Suprapubic skin (tissue), 4 donors: ENCODE measurements around the gene RSAD2. TPM values are rescaled to one million over a fixed set of nuclear protein-coding genes. Genes with fewer than 3 reads are reported as not detected.

ENCODE experiments used
- DNase-seq, 2 donors: peaks; one replicate each; pipeline ENCODE4 v3.0.0-alpha.2; 2019; ENCODE audit warnings: low spot score in 2 of 2
- H3K27ac ChIP-seq: fragments of 200-600 bp; sonication (generic); one replicate; pipeline ENCODE4 v1.5.1; 2019
- H3K27me3 ChIP-seq: fragments of 200-600 bp; sonication (generic); one replicate; pipeline ENCODE4 v1.5.1; 2019
- H3K36me3 ChIP-seq: fragments of 200-600 bp; sonication (generic); one replicate; pipeline ENCODE4 v1.5.1; 2019
- H3K4me1 ChIP-seq: fragments of 200-600 bp; sonication (generic); one replicate; pipeline ENCODE4 v1.5.1; 2019
- H3K4me3 ChIP-seq: fragments of 200-600 bp; sonication (generic); one replicate; pipeline ENCODE4 v1.5.1; 2019; ENCODE audit warnings: mild to moderate bottlenecking
- H3K9me3 ChIP-seq: fragments of 200-600 bp; sonication (generic); one replicate; pipeline ENCODE4 v1.5.1; 2019
- EP300 ChIP-seq: sonication (generic); formaldehyde crosslinking; IDR thresholded peaks from one replicate; pipeline ENCODE4 v1.6.1; 2017; ENCODE audit warnings: antibody characterized with exemption
- POLR2A ChIP-seq, 2 donors: fragments of 450-650 bp; IDR thresholded peaks; one replicate each; pipeline ENCODE4 v1.6.1; 2017; ENCODE audit warnings: antibody characterized with exemption in 2 of 2, mild to moderate bottlenecking in 2 of 2, moderate library complexity in 2 of 2
- POLR2AphosphoS5 ChIP-seq, 3 donors: sonication (generic); formaldehyde crosslinking; IDR thresholded peaks; one replicate each; pipeline ENCODE4 v1.6.1; 2017; ENCODE audit warnings: antibody characterized with exemption in 3 of 3
- WGBS: methylation state at CpG from one replicate; pipeline ENCODE4 v1.1.5; 2018; 5-methylcytosine and 5-hydroxymethylcytosine counted together
- total RNA-seq, 4 donors: library from RNA; depleted of rRNA; stranded (reverse); fragments of >200 nt; gene quantifications; one replicate each; pipeline ENCODE4 v1.1.0, GENCODE V29; 2016
- TF ChIP-seq, protein P1 (sequence below), 2 donors: fragments of 200-600 bp in 1 of 2; fragments of 450-650 bp in 1 of 2; sonication (generic) in 1 of 2; IDR thresholded peaks; one replicate each; pipeline ENCODE4 v1.5.1; 2016 to 2019; ENCODE audit warnings: antibody characterized with exemption in 2 of 2, mild to moderate bottlenecking in 1 of 2, moderate library complexity in 1 of 2

The RSAD2 gene
- total RNA-seq, 4 donors from 2014 or later, result 0.24 to 1.5 TPM; not detected in 2

DNA sequence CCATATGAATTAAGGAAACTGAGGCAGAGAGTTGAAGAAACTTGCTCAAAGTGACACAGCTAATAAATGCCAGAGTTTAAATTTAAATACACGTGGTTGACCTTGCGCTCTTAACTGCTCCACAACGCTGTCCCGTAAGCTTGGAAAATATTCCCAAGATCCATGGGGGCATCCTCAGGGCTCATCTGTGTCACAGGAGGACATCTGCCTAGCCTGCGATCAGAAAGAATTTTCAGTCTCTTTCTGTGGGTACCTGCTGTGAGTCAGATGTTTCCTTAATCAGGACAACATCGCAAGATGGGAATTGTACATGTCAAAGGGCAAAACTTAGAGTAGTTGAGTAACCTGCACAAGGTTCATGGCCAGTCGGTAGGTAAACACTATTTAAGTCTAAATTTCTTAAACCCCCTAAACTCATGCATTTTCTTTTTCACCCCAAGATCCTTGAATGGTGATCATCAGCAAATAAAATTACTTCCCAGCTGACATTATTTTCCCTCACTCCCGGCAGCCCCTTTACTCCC is 13.3 kb upstream of the RSAD2 start:
- Histone ChIP-seq H3K4me3 (peak overlapping the region; percentile 86), H3K27ac (no peak overlapping the region)
- WGBS, result 72% methylated on average over 8 of the region's 8 CpGs

GRCh38 chr2:6864923-6865345 is 12.6 kb upstream of the RSAD2 start:
- TF ChIP-seq, protein P1, sequence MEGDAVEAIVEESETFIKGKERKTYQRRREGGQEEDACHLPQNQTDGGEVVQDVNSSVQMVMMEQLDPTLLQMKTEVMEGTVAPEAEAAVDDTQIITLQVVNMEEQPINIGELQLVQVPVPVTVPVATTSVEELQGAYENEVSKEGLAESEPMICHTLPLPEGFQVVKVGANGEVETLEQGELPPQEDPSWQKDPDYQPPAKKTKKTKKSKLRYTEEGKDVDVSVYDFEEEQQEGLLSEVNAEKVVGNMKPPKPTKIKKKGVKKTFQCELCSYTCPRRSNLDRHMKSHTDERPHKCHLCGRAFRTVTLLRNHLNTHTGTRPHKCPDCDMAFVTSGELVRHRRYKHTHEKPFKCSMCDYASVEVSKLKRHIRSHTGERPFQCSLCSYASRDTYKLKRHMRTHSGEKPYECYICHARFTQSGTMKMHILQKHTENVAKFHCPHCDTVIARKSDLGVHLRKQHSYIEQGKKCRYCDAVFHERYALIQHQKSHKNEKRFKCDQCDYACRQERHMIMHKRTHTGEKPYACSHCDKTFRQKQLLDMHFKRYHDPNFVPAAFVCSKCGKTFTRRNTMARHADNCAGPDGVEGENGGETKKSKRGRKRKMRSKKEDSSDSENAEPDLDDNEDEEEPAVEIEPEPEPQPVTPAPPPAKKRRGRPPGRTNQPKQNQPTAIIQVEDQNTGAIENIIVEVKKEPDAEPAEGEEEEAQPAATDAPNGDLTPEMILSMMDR (IDR thresholded peaks at IDR 0.05), result no peak
- no peak for TF ChIP-seq EP300
- no peak for TF ChIP-seq POLR2A (IDR thresholded peaks at IDR 0.05)
- TF ChIP-seq POLR2AphosphoS5 (IDR thresholded peaks at IDR 0.05), result no peak
- peak overlapping the region; percentile 68 for H3K27ac ChIP-seq
- DNase-seq, result peak in 1 of 2 donors; percentile 66
- WGBS, result 16% methylated on average over 15 of the region's 37 CpGs
- H3K9me3 ChIP-seq, result no peaks in the 10 kb centered on the region
- H3K4me3 ChIP-seq, result peak overlapping the region; percentile 86
- H3K36me3 ChIP-seq, result peaks cover 11% of the 10 kb centered on the region
- peaks cover 12% of the 10 kb centered on the region for H3K4me1 ChIP-seq
- H3K27me3 ChIP-seq, result no peaks in the 10 kb centered on the region

More for the DNA sequence above, 13.3 kb upstream of the RSAD2 start:
- Histone ChIP-seq H3K9me3 (no peaks in the 10 kb centered on the region), H3K27me3 (no peaks in the 10 kb centered on the region), H3K4me1 (peaks cover 12% of the 10 kb centered on the region), H3K36me3 (peaks cover 15% of the 10 kb centered on the region)
- TF ChIP-seq POLR2A (IDR thresholded peaks at IDR 0.05), result no peak
- TF ChIP-seq, protein P1 (IDR thresholded peaks at IDR 0.05), result no peak
- no peak for TF ChIP-seq POLR2AphosphoS5 (IDR thresholded peaks at IDR 0.05)
- TF ChIP-seq EP300, result no peak
- no peak for DNase-seq

GRCh38 chr2:6865346-6866274 is 12.0 kb upstream of the RSAD2 start, which contains the start of gene CMPK2:
Gene CMPK2 (minus strand): TSS chr2:6865907. CDS start chr2:6865696, 211 bp downstream.
- H3K4me3 ChIP-seq, result peak within 1 kb of the TSS; percentile 86
- peaks cover 12% of the 10 kb centered on the region for H3K4me1 ChIP-seq
- TF ChIP-seq, protein P1 (IDR thresholded peaks at IDR 0.05), result peak in 1 of 2 donors; percentile 22
- TF ChIP-seq POLR2A (IDR thresholded peaks at IDR 0.05) (no peak), EP300 (no peak), POLR2AphosphoS5 (IDR thresholded peaks at IDR 0.05) (peak in 1 of 3 donors; percentile 60)
- H3K36me3 ChIP-seq, result peaks cover 4% of the 10 kb centered on the region
- peak; percentile 70 to 84 for DNase-seq
- H3K9me3 ChIP-seq, result no peaks in the 10 kb centered on the region
- WGBS, result under 1% methylated on average over 32 of the region's 115 CpGs
- H3K27ac ChIP-seq, result peak within 1 kb of the TSS; percentile 68
- H3K27me3 ChIP-seq, result no peaks in the 10 kb centered on the region

- Histone ChIP-seq H3K4me3 (peak overlapping the region; percentile 86), H3K4me1 (peaks cover 12% of the 10 kb centered on the region), H3K36me3 (peaks cover 4% of the 10 kb centered on the region), H3K27ac (no peak overlapping the region), H3K9me3 (no peaks in the 10 kb centered on the region), H3K27me3 (no peaks in the 10 kb centered on the region)
- DNase-seq, result no peak
- TF ChIP-seq POLR2A (IDR thresholded peaks at IDR 0.05), result no peak
- TF ChIP-seq POLR2AphosphoS5 (IDR thresholded peaks at IDR 0.05), result no peak
- TF ChIP-seq, protein P1 (IDR thresholded peaks at IDR 0.05), result peak in 1 of 2 donors; percentile 30
- TF ChIP-seq EP300, result no peak
- 11% methylated on average over 9 of the region's 9 CpGs for WGBS
Measured at GRCh38 chr2:6866275-6866671, 11.3 kb upstream of the RSAD2 start.

DNA sequence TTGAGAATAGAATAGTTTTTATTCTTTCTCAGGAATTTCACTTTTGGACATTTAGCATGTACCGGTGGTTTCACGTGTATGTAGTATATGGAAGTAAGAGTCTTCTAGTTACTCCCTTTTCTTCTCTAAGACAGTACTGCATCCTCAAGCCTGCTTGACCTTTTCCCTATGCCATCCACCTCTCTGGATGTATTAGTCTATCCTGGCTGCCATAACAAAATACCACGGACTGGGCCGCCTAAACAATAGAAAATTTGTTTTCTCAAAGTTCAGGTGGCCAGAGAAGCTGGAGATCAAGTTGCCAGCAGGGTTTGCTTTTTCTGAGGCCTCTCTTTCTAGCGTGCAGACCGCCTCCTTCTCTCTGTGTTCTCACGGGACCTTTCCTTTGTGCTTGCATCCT is 10.6 kb upstream of the RSAD2 start:
- TF ChIP-seq POLR2AphosphoS5 (IDR thresholded peaks at IDR 0.05) (no peak), POLR2A (IDR thresholded peaks at IDR 0.05) (no peak), EP300 (no peak)
- TF ChIP-seq, protein P1 (IDR thresholded peaks at IDR 0.05), result no peak
- Histone ChIP-seq H3K36me3 (no peaks in the 10 kb centered on the region), H3K9me3 (no peaks in the 10 kb centered on the region), H3K27ac (no peak overlapping the region), H3K4me3 (no peak overlapping the region), H3K4me1 (peaks cover 12% of the 10 kb centered on the region), H3K27me3 (no peaks in the 10 kb centered on the region)
- no peak for DNase-seq
- WGBS, result 92% methylated on average over 7 of the region's 7 CpGs
